Lung microvascular endothelial cell (primary cell): ENCODE measurements around the gene CAB39. TPM values are rescaled to one million over a fixed set of nuclear protein-coding genes. Genes with fewer than 3 reads are reported as not detected.

ENCODE experiments used
- DNase-seq, 2 donors: peaks; one replicate each; pipeline versions ENCODE4 v3.0.0 to v3.0.0-alpha.2; 2010; ENCODE audit warnings: low read depth in 2 of 2
- total RNA-seq: library from RNA; depleted of rRNA; stranded (reverse); fragments of >200 nt; gene quantifications from 2 replicates; pipeline ENCODE4 v1.2.1, GENCODE V29; 2014

Gene CAB39
- 46.6 and 50.2 TPM in 2 replicates for total RNA-seq

GRCh38 chr2:230712443-230713330 is at the start of gene CAB39:
Gene CAB39 (plus strand): TSS chr2:230712842. CDS start chr2:230760002, 47,160 bp downstream.
- peak; percentile 90 to 94 for DNase-seq

GRCh38 chr2:230664128-230664527 is 48.5 kb upstream of the CAB39 start:
- no peak for DNase-seq

DNA sequence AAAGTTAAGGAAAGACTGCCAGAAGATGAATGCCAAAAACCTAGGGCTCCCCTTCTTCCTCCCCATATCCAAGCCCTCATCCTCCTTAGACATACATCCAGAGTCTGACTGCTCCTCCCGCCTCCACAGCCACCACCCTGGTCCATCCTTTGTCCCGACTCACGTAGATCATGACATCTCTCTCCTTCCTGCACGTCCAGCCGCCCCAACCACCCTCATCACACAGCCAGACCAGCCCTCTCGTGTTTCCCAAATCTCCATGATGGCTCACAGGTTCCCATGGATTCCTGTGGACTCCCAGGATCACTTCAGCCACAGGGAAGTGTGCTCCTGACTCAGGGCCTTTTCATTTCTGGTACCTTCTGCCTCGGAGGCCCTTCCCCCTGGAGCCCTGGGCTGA is 47.8 kb upstream of the CAB39 start:
- DNase-seq: no peak

DNA sequence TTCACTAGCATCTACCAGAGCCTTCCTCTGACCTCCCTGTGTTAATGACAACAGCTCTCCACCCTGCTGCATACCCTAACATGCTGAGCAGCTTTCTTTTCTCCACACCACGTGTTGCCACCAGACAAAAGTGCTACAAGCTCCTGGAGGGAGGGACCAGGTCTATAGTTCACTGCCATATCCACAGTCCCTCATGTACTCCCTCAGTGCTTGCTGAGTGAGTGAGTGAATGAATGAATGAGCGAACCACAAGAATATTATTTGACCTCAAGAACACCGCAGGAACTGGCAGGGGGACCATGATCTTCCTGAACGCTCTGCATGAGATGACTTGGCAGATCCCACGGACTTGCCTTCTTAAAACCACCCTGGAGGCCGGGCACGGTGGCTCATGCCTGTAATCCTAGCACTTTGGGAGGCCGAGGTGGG is 47.4 kb upstream of the CAB39 start:
- no peak for DNase-seq

DNA sequence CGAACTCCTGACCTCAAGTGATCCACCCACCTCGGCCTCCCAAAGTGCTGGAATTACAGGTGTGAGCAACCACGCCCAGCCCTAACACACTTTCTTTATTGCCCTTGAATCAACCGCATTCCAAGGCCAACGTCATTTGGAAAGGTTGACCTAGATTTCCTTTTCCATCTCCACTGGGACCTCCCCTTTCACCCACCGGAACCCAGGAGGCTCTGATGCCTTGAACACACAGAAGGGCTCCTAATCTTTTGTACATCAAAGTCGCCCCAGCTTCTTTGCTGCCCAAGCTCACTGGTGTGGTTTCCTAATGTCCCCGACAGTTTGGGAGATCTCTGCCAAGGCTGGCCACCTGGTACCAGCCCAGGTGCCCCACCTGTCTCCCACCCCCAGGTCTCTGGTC is 46.2 kb upstream of the CAB39 start:
- no peak for DNase-seq

- no peak for DNase-seq
These were observed 45.5 kb upstream of the CAB39 start for GRCh38 chr2:230666885-230667712.

DNA sequence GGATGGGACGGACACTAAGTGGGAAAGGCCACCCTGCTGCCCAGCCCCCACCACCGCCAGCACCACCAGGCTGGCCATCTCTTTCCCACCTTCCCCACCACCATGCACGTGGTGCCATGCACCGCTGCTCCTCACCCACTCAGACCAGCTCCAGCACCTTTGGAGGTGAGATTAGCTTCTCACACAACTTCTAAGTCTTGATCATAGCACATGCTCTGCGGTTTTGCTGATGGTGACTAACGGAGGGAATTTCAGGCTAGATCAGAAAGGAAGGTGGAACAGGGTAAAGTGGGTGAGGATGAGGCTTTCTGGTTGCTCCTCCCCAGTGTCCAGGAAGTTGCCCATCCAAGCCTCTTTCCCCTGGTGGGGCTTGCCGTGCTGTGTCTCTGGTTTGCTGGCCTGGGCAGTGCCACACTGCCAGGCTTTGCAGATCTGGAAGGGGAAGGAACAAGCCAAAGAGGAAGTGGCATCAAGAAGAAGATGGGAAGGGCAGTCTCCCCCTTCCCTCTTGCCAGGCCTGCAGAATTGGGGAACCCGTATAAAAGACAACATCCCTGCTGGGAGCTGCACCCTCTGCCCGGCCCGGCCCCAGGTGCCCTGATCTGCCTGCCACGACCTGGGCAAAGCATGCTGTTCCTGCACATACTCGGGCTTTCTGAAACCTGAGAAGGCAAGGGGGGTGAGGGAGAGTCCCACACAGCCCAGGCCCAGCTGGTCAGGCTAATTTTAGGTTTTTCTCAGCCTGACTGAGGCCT is 44.3 kb upstream of the CAB39 start:
- no peak for DNase-seq

- DNase-seq: no peak
These were observed 43.7 kb upstream of the CAB39 start for GRCh38 chr2:230668939-230669303.

DNA sequence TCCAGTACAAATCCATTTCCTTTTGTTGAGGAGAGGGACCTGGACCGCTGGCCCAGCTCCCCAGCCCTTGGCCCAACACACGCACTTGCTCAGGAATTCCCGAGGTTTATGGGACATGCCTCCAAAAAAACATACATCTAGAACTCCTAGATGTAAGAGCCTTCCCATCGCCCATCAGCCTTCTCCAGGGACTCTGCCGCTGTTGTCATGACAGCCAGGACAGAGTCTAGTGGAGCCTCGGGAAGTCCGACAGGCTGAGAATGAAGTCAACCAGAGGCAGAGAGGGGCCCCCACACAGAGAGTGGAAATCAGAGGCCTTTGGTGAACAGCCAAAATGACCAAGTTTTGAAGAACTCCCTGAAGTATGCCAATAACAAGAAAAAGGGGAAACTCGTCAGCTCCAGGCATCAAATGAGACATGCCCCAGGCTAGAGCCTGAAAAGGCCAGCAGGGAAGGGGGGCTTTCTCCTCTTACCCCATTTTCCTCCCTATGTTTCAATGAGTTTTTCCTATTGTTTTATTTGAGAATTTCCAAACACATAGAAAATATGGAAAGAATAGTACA is 43.2 kb upstream of the CAB39 start:
- DNase-seq: no peak

DNA sequence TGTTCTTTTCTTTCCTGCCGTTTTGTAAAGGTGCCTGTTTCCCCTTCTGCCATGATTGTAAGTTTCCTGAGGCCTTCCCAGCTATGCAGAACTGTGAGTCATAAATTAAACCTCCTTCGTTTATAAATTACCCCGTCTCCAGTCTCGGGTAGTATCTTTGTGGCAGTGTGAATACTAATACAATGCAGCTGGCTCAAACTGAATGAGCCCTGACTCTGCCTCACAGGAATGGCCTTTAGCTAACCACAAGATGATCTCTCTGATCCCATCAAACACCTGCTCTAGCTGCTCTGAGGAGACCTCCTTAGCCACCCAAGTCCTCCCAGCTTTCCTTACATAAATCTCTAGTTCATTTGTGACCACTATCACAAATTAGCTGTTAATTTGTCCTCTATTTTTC is 41.5 kb upstream of the CAB39 start:
- peak in 1 of 2 donors; percentile 70 for DNase-seq

GRCh38 chr2:230672836-230673235 is 39.8 kb upstream of the CAB39 start:
- no peak for DNase-seq

GRCh38 chr2:230674401-230674800 is 38.2 kb upstream of the CAB39 start:
- no peak for DNase-seq

GRCh38 chr2:230674966-230675672 is 37.5 kb upstream of the CAB39 start:
- DNase-seq: no peak

- DNase-seq: no peak
These were observed 36.1 kb upstream of the CAB39 start for GRCh38 chr2:230676546-230676945.

DNA sequence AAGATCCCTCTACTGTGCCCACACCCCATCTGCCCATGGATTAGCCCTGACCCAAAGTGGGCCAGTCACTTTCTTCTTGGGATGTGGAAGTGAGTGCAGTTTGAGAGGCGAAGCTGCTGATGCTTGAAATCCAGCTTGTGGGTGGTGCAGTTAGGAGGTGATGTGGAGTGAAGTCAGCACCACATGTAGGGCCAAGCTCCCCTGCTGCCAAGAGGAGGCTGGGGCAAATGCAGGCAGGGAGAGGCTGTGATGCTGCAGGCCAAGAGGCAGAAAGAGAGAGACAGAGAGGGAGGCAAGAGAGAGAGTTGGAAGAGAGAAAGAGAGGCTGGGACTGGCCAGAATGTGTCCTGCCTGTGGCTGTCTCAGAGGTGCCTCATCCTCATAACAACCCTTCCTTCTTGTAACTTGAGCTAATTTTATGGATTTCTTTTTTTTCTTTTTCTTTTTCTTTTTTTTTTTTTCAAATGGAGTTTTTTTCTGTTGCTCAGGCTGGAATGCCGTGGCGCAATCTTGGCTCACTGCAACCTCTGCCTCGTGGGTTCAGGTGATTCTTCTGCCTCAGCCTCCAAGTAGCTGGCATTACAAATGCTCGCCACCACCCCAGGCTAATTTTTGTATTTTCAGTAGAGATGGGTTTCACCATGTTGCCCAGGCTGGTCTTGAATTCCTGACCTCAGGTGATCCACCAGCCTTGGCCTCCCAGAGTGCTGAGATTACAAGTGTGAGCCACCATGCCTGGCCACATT is 35.3 kb upstream of the CAB39 start:
- DNase-seq: no peak

- DNase-seq: no peak
These were observed 34.6 kb upstream of the CAB39 start for GRCh38 chr2:230678018-230678417.

DNA sequence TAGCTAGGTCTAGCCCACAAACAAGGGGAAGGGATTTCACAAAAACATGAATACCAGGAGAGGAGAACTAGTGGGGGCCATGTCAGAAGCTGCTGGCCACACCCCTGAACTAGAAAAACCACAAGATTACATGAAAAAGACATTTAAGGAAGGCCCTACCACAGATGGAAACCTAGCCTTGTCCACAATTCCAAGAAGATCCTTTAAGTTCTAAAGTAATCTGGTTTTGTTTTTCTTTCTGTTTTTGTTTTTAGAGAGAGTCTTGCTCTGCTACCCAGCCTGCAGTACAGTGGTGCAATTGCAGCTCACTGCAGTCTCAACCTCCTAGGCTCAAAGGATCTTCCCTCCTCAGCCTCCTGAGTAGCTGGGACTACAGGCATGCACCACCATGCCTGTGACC is 34.2 kb upstream of the CAB39 start:
- no peak for DNase-seq

GRCh38 chr2:230680463-230681170 is 32.0 kb upstream of the CAB39 start:
- DNase-seq: no peak

DNA sequence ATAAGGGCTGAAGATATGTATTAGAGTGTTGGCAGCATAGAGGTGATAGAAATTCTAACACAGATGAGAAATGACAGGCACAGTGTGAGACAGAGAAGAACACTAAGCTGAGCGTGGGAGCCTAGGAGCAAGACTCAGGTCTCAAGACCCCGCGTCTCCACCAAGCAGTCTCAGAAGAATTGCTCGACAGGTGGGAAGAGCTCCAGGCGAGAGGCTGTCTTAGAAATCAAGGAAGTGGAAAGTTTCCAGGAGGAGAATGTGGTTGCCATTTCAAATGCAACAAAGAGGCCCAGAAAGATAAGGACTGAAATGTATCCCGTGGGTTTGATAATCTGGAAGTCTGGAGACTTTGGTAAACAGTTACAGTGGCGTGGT is 31.5 kb upstream of the CAB39 start:
- no peak for DNase-seq

GRCh38 chr2:230682546-230682945 is 30.1 kb upstream of the CAB39 start:
- no peak for DNase-seq
